HepG2 (cell line): Measurements from ENCODE around the gene TEKTIP1. TPM values are rescaled to one million over a fixed set of nuclear protein-coding genes. Genes with fewer than 3 reads are reported as not detected.

Source experiments
- CHCHD3 ChIP-seq: sonication (generic); formaldehyde crosslinking; IDR thresholded peaks from 2 replicates; pipeline ENCODE4 v1.8.0; 2022; ENCODE audit warnings: mild to moderate bottlenecking, missing genetic modification reagents, moderate library complexity
- CTCF ChIP-seq: sonication (generic); formaldehyde crosslinking; IDR thresholded peaks from 2 replicates; pipeline ENCODE4 v1.5.0; 2020; ENCODE audit warnings: mild to moderate bottlenecking, missing genetic modification reagents, moderate library complexity
- DDIT3 ChIP-seq: sonication (generic); formaldehyde crosslinking; IDR thresholded peaks from 2 replicates; pipeline ENCODE4 v1.4.0; 2020; ENCODE audit warnings: mild to moderate bottlenecking, missing genetic modification reagents
- GZF1 ChIP-seq: sonication (generic); formaldehyde crosslinking; IDR thresholded peaks from 2 replicates; pipeline ENCODE4 v1.5.1; 2020; ENCODE audit warnings: mild to moderate bottlenecking, missing genetic modification reagents
- HNF1A ChIP-seq, 2 experiments: sonication (generic) in 1 of 2; formaldehyde crosslinking in 1 of 2; IDR thresholded peaks; 2 replicates each; pipeline versions ENCODE4 v1.4.0 to v1.6.1; 2016 to 2020; ENCODE audit warnings: borderline replicate concordance in 1 of 2, low read depth in 1 of 2, mild to moderate bottlenecking in 1 of 2, missing genetic modification reagents in 1 of 2
- KAT2B ChIP-seq: fragments of 150-350 bp; IDR thresholded peaks from 2 replicates; pipeline ENCODE4 v1.6.1; 2014; ENCODE audit warnings: low read depth, low read length, borderline replicate concordance
- KLF6 ChIP-seq: IDR thresholded peaks from 2 replicates; pipeline ENCODE4 v1.8.0; 2016; ENCODE audit warnings: missing biosample characterization, missing genetic modification reagents
- KLF9 ChIP-seq: IDR thresholded peaks from 2 replicates; pipeline ENCODE4 v1.6.1; 2016; ENCODE audit warnings: low read depth
- PTBP1 ChIP-seq: fragments of 200-400 bp; formaldehyde crosslinking; IDR thresholded peaks from 2 replicates; pipeline ENCODE4 v1.6.1; 2018; ENCODE audit warnings: low read length, low read depth; ENCODE audit not compliant: poor library complexity, severe bottlenecking
- SMC3 ChIP-seq: IDR thresholded peaks from 2 replicates; pipeline ENCODE4 v1.6.1; 2011; ENCODE audit warnings: low read length, improper control_type of control experiment
- YEATS4 ChIP-seq: sonication (generic); formaldehyde crosslinking; IDR thresholded peaks from 2 replicates; pipeline ENCODE4 v1.4.0; 2020; ENCODE audit warnings: missing genetic modification reagents, borderline replicate concordance
- ZBTB21 ChIP-seq: sonication (generic); formaldehyde crosslinking; IDR thresholded peaks from 2 replicates; pipeline ENCODE4 v1.4.0; 2020; ENCODE audit warnings: missing genetic modification reagents
- ZBTB43 ChIP-seq: sonication (generic); formaldehyde crosslinking; conservative IDR thresholded peaks from 2 replicates; pipeline ENCODE4 v1.4.0; 2020; ENCODE audit warnings: missing genetic modification reagents
- ZC3H13 ChIP-seq: sonication (generic); formaldehyde crosslinking; IDR thresholded peaks from 2 replicates; pipeline ENCODE4 v1.8.1; 2023; ENCODE audit warnings: mild to moderate bottlenecking, missing genetic modification reagents, moderate library complexity
- ZNF180 ChIP-seq: sonication (generic); formaldehyde crosslinking; IDR thresholded peaks from 2 replicates; pipeline ENCODE4 v1.4.0; 2020; ENCODE audit warnings: low read depth, missing genetic modification reagents, borderline replicate concordance
- ZNF3 ChIP-seq: IDR thresholded peaks from 2 replicates; pipeline ENCODE4 v1.7.0; 2017; ENCODE audit warnings: inconsistent platforms
- ZNF367 ChIP-seq: sonication (generic); formaldehyde crosslinking; IDR thresholded peaks from 2 replicates; pipeline ENCODE4 v1.4.0; 2020; ENCODE audit warnings: missing genetic modification reagents, borderline replicate concordance
- ZNF550 ChIP-seq: sonication (generic); formaldehyde crosslinking; IDR thresholded peaks from 2 replicates; pipeline ENCODE4 v1.4.0; 2020; ENCODE audit warnings: mild to moderate bottlenecking, missing genetic modification reagents, borderline replicate concordance
- ZNF792 ChIP-seq: IDR thresholded peaks from 2 replicates; pipeline ENCODE4 v1.6.1; 2016
- ZUFSP ChIP-seq: sonication (generic); formaldehyde crosslinking; IDR thresholded peaks from 2 replicates; pipeline ENCODE4 v1.9.0; 2021; ENCODE audit warnings: missing genetic modification reagents, mild to moderate bottlenecking, borderline replicate concordance
- polyA plus RNA-seq, 8 experiments: library from polyadenylated mRNA; depleted of rRNA in 3 of 8; stranded (reverse) in 7 of 8; unstranded in 1 of 8; fragments of >200 nt; fragmentation: Illumina TruSeq in 4 of 8; extraction: Trizol in 4 of 8; gene quantifications; 2 replicates each; pipeline versions ENCODE4 v1.2.1 to v1.2.3, GENCODE V29; 2011 to 2016; ENCODE audit warnings: low read depth in 4 of 8, missing spikeins in 1 of 8, mixed read lengths in 1 of 8; ENCODE audit not compliant: insufficient read depth in 1 of 8
- total RNA-seq, 5 experiments: library from RNA; depleted of rRNA; stranded (reverse); fragments of >200 nt; fragmentation: Illumina TruSeq; extraction: Trizol; gene quantifications; 2 replicates each; pipeline ENCODE4 v1.2.3, GENCODE V29; 2016; ENCODE audit warnings: low read depth in 1 of 5

TEKTIP1 gene
- total and polyA plus RNA-seq, 2 of the 13 experiments (the other 11 are each of a cell fraction or from before 2014, with no cell fraction given), result not detected

GRCh38 chr19:3500429-3501101 is 38.4 kb upstream of the TEKTIP1 start, which contains the start of gene DOHH (continued):
- TF ChIP-seq ZUFSP (no peak), ZNF792 (CRISPR knock-in tag) (peak; percentile 74), ZBTB43 (CRISPR knock-in tag) (no peak), SMC3 (no peak), CTCF (CRISPR knock-in tag) (no peak), DDIT3 (no peak), GZF1 (CRISPR knock-in tag) (no peak), CHCHD3 (CRISPR knock-in tag) (peak; percentile 82; the same call in 1 of the 2 replicates), ZBTB21 (CRISPR knock-in tag) (no peak), ZNF180 (CRISPR knock-in tag) (no peak; the same call in 1 of the 2 replicates), ZNF550 (CRISPR knock-in tag) (peak; percentile 52; the same call in 1 of the 2 replicates), YEATS4 (peak; percentile 61; the same call in 1 of the 2 replicates), ZNF3 (CRISPR knock-in tag) (no peak), ZC3H13 (peak; percentile 81), KLF6 (peak; percentile 89), KLF9 (CRISPR knock-in tag) (no peak), KAT2B (no peak), ZNF367 (CRISPR knock-in tag) (no peak), PTBP1 (peak; percentile 19), HNF1A (IDR thresholded peaks at IDR 0.05; ENCODE audit: low read depth) (no peak), HNF1A (CRISPR knock-in tag; IDR thresholded peaks at IDR 0.05; ENCODE audit: borderline replicate concordance) (no peak; the same call in 1 of the 2 replicates)
